IMR-90 (cell line): Measurements from ENCODE around the gene PTPN7. TPM values are rescaled to one million over a fixed set of nuclear protein-coding genes. Genes with fewer than 3 reads are reported as not detected.

Experiments used
- ATAC-seq: fragments of 200-7000 bp; cut with Tn5 transposase; 2 replicates; pipeline ENCODE4 v1.9.1; 2020; ENCODE audit warnings: low read depth, mild to moderate bottlenecking, moderate library complexity
- BruUV-seq: library from RNA; stranded (reverse); fragments of 400-500 nt; replicated peaks from 2 replicates; lab custom pipeline; 2021; lab: Mats Ljungman, UMichigan
- CTCF ChIA-PET: fragments of 300-600 bp; formaldehyde crosslinking; extraction: SDS; loops from one replicate; lab custom pipeline; 2021; ENCODE audit warnings: antibody characterized with exemption; lab: Yijun Ruan, JAX
- POLR2A ChIA-PET: fragments of 300-600 bp; sonication (Branson Sonifier 250); formaldehyde crosslinking; loops from one replicate; lab custom pipeline; 2022; ENCODE audit warnings: antibody characterized with exemption; ENCODE audit not compliant: unreplicated experiment; lab: Charles Lee
- DNase-seq: peaks from one replicate; pipeline ENCODE4 v3.0.0; 2013
- H2AFZ ChIP-seq: replicated peaks from 2 replicates; pipeline ENCODE3; 2013; ENCODE audit warnings: low read length, mild to moderate bottlenecking; ENCODE audit not compliant: poor library complexity
- H2AK5ac ChIP-seq: 2 replicates; pipeline ENCODE4 v1.6.1; 2013; ENCODE audit warnings: low read depth, low read length, inconsistent platforms
- H2AK9ac ChIP-seq: replicated peaks from 2 replicates; pipeline ENCODE3; 2013; ENCODE audit warnings: mild to moderate bottlenecking, low read depth, low read length, moderate library complexity; ENCODE audit not compliant: poor library complexity
- H2BK120ac ChIP-seq: 2 replicates; pipeline ENCODE4 v1.6.1; 2013; ENCODE audit warnings: low read depth, low read length, inconsistent platforms
- H2BK15ac ChIP-seq: 3 replicates; pipeline ENCODE4 v1.6.1; 2013; ENCODE audit warnings: low read depth, low read length, inconsistent platforms
- H2BK20ac ChIP-seq: 2 replicates; pipeline ENCODE4 v1.6.1; 2013; ENCODE audit warnings: low read depth, mild to moderate bottlenecking, inconsistent platforms, low read length, moderate library complexity
- H2BK5ac ChIP-seq: 2 replicates; pipeline ENCODE4 v1.6.1; 2013; ENCODE audit warnings: mild to moderate bottlenecking, low read depth, low read length, inconsistent platforms; ENCODE audit not compliant: poor library complexity, severe bottlenecking
- H3K14ac ChIP-seq: replicated peaks from 2 replicates; pipeline ENCODE4 v1.6.1; 2013; ENCODE audit warnings: low read depth, low read length, inconsistent platforms
- H3K18ac ChIP-seq: 2 replicates; pipeline ENCODE4 v1.6.1; 2013; ENCODE audit warnings: low read depth, low read length, control low read depth
- H3K23ac ChIP-seq: 2 replicates; pipeline ENCODE4 v1.6.1; 2013; ENCODE audit warnings: low read depth, low read length, inconsistent platforms
- H3K27ac ChIP-seq: 2 replicates; pipeline ENCODE4 v1.5.1; 2013; ENCODE audit warnings: mild to moderate bottlenecking, control low read depth, low read length; ENCODE audit not compliant: insufficient read depth
- H3K27me3 ChIP-seq: 2 replicates; pipeline ENCODE4 v1.6.1; 2013; ENCODE audit warnings: low read length; ENCODE audit not compliant: control insufficient read depth, insufficient read depth
- H3K36me3 ChIP-seq: 2 replicates; pipeline ENCODE4 v1.6.1; 2013; ENCODE audit warnings: low read length, mixed read lengths; ENCODE audit not compliant: control insufficient read depth, insufficient read depth
- H3K4ac ChIP-seq: 2 replicates; pipeline ENCODE4 v1.6.1; 2013; ENCODE audit warnings: low read depth, low read length, inconsistent platforms
- H3K4me1 ChIP-seq: 2 replicates; pipeline ENCODE4 v1.6.1; 2013; ENCODE audit warnings: low read length, mixed read lengths; ENCODE audit not compliant: control insufficient read depth, insufficient read depth
- H3K4me2 ChIP-seq: 2 replicates; pipeline ENCODE4 v1.6.1; 2013; ENCODE audit warnings: low read depth, mild to moderate bottlenecking, control low read depth, low read length, moderate library complexity
- H3K4me3 ChIP-seq: 2 replicates; pipeline ENCODE4 v1.5.1; 2013; ENCODE audit warnings: low read depth, mild to moderate bottlenecking, control low read depth, low read length, moderate library complexity; ENCODE audit not compliant: insufficient read depth
- H3K56ac ChIP-seq: 2 replicates; pipeline ENCODE4 v1.6.1; 2013; ENCODE audit warnings: low read length, inconsistent platforms; ENCODE audit not compliant: insufficient read depth; ENCODE audit errors: extremely low read depth
- H3K79me1 ChIP-seq, 2 experiments: 2 replicates each; pipeline ENCODE4 v1.6.1; 2013; ENCODE audit warnings: low read length in 2 of 2, inconsistent platforms in 1 of 2, low read depth in 1 of 2
- H3K9ac ChIP-seq: 2 replicates; pipeline ENCODE4 v1.6.1; 2013; ENCODE audit warnings: low read depth, low read length, control low read depth
- H3K9me1 ChIP-seq: 2 replicates; pipeline ENCODE4 v1.6.1; 2013; ENCODE audit warnings: low read length, inconsistent platforms; ENCODE audit not compliant: insufficient read depth
- H3K9me3 ChIP-seq: 2 replicates; pipeline ENCODE4 v1.6.1; 2013; ENCODE audit warnings: low read length; ENCODE audit not compliant: control insufficient read depth, insufficient read depth
- H4K20me1 ChIP-seq: 2 replicates; pipeline ENCODE4 v1.6.1; 2013; ENCODE audit warnings: low read length, inconsistent platforms; ENCODE audit not compliant: insufficient read depth
- H4K5ac ChIP-seq: 2 replicates; pipeline ENCODE4 v1.6.1; 2013; ENCODE audit warnings: mild to moderate bottlenecking, low read depth, low read length, control low read depth
- H4K8ac ChIP-seq, 2 experiments: 2 replicates each; pipeline ENCODE4 v1.6.1; 2013; ENCODE audit warnings: low read depth in 2 of 2, low read length in 2 of 2, control low read depth in 1 of 2, inconsistent platforms in 1 of 2
- H4K91ac ChIP-seq: 2 replicates; pipeline ENCODE4 v1.6.1; 2013; ENCODE audit warnings: low read depth, low read length, inconsistent platforms; ENCODE audit not compliant: insufficient read depth
- CHD1 ChIP-seq: IDR thresholded peaks from 2 replicates; pipeline ENCODE4 v1.6.1; 2012; ENCODE audit warnings: low read depth, low read length, improper control_type of control experiment
- ELK1 ChIP-seq: fragments of 150-350 bp; IDR thresholded peaks from 2 replicates; pipeline ENCODE4 v1.6.1; 2016; ENCODE audit warnings: low read depth, mild to moderate bottlenecking, low read length, moderate library complexity, borderline replicate concordance
- FOS ChIP-seq: fragments of 150-350 bp; IDR thresholded peaks from 2 replicates; pipeline ENCODE4 v1.6.1; 2016; ENCODE audit warnings: low read depth, low read length
- MAFK ChIP-seq: IDR thresholded peaks from 2 replicates; pipeline ENCODE4 v1.6.1; 2012; ENCODE audit warnings: low read depth, low read length, improper control_type of control experiment
- MXI1 ChIP-seq: IDR thresholded peaks from 2 replicates; pipeline ENCODE4 v1.6.1; 2012; ENCODE audit warnings: low read depth, mild to moderate bottlenecking, low read length, moderate library complexity, borderline replicate concordance
- POLR2A ChIP-seq: IDR thresholded peaks from 2 replicates; pipeline ENCODE4 v1.6.1; 2012; ENCODE audit warnings: mild to moderate bottlenecking, low read depth, low read length
- RCOR1 ChIP-seq: IDR thresholded peaks from 2 replicates; pipeline ENCODE4 v1.6.1; 2012; ENCODE audit warnings: mild to moderate bottlenecking, low read length, improper control_type of control experiment; ENCODE audit not compliant: insufficient replicate concordance
- SMC3 ChIP-seq: fragments of 150-350 bp; IDR thresholded peaks from 2 replicates; pipeline ENCODE4 v1.6.1; 2016; ENCODE audit warnings: low read depth, mild to moderate bottlenecking, antibody characterized with exemption, low read length, moderate library complexity
- USF2 ChIP-seq: fragments of 150-350 bp; IDR thresholded peaks from 2 replicates; pipeline ENCODE4 v1.6.1; 2017; ENCODE audit warnings: mild to moderate bottlenecking, antibody characterized with exemption, low read length, low read depth
- WGBS, 2 experiments: methylation state at CpG; one replicate each; pipeline versions ENCODE4 v1.1.5 to v1.1.7; 2013; ENCODE audit warnings: missing lambda C conversion rate in 2 of 2; ENCODE audit not compliant: insufficient read length in 1 of 2; ENCODE audit errors: extremely low coverage in 2 of 2; 5-methylcytosine and 5-hydroxymethylcytosine counted together
- dilution Hi-C: fragments of 300-500 bp; cut with HindIII; formaldehyde crosslinking; loops from one replicate; pipeline ENCODE4 v1.14.3; 2018; ENCODE audit warnings: low sequenced_read_pairs; ENCODE audit not compliant: unreplicated experiment
- in situ Hi-C: fragments of 300-500 bp; cut with MboI; formaldehyde crosslinking; loops from 3 replicates; pipeline ENCODE4 v1.14.3; 2019; ENCODE audit warnings: low sequenced_read_pairs, inconsistent platforms, mixed read lengths
- intact Hi-C: fragments of 100-400 bp; cut with micrococcal nuclease; formaldehyde crosslinking; loops from 2 replicates; pipeline ENCODE4 v1.10.0; 2022
- polyA plus RNA-seq, 3 experiments: library from polyadenylated mRNA; depleted of rRNA; stranded (reverse); fragments of >200 nt; gene quantifications; 2 replicates each; pipeline ENCODE4 v1.2.3, GENCODE V29; 2012; ENCODE audit warnings: low replicate concordance in 1 of 3
- total RNA-seq: library from RNA; depleted of rRNA; stranded (reverse); fragments of >200 nt; gene quantifications from 2 replicates; pipeline ENCODE4 v1.2.3, GENCODE V29; 2012

The PTPN7 gene
- total and polyA plus RNA-seq, 2 of the 4 experiments (the other 2 are of a cell fraction): 0.05 TPM; not detected in 1

GRCh38 chr1:202148391-202148790 lies 12.0 kb downstream of the PTPN7 start:
- H3K9me1 ChIP-seq: no peaks in the 10 kb centered on the region
- peaks cover 11% of the 10 kb centered on the region for H3K27me3 ChIP-seq
- dilution Hi-C loops (no loop called here), intact Hi-C loops (no loop called here), in situ Hi-C loops (loop anchor here (25.0 kb wide), 1 partner anchor 611 kb away; the partner anchor contains the start of gene NAV1)
- no peak overlapping the region for H3K4me3 ChIP-seq
- H3K9me3 ChIP-seq: no peaks in the 10 kb centered on the region
- CTCF ChIA-PET: no interaction called here
- no peak overlapping the region for H2BK120ac ChIP-seq
- no peak overlapping the region for H3K18ac ChIP-seq
- TF ChIP-seq FOS: no peak
- TF ChIP-seq USF2: no peak
- no peak for TF ChIP-seq MAFK
- no peak for TF ChIP-seq POLR2A
- no peak for TF ChIP-seq RCOR1
- TF ChIP-seq MXI1: no peak
- no peak for TF ChIP-seq ELK1
- no peak for TF ChIP-seq CHD1
- TF ChIP-seq SMC3: no peak
- no peak overlapping the region for H2AK9ac ChIP-seq
- no peak overlapping the region for H2AK5ac ChIP-seq
- no peak overlapping the region for H3K23ac ChIP-seq
- no peak overlapping the region for H2BK5ac ChIP-seq
- DNase-seq: no peak
- H3K9ac ChIP-seq: no peak overlapping the region
- no peak overlapping the region for H3K4me2 ChIP-seq
- H4K20me1 ChIP-seq: peaks cover 7% of the 10 kb centered on the region
- H3K14ac ChIP-seq: no peak overlapping the region
- H2BK20ac ChIP-seq: no peak overlapping the region
- H3K4me1 ChIP-seq: peaks cover 1% of the 10 kb centered on the region; the same call in 1 of the 2 replicates
- H4K8ac ChIP-seq: no peak overlapping the region
- no peaks in the 10 kb centered on the region for H3K36me3 ChIP-seq
- BruUV-seq: no TSS peak
- no peak overlapping the region for H4K5ac ChIP-seq
- no peak overlapping the region for H3K4ac ChIP-seq
- no peak overlapping the region for H4K91ac ChIP-seq
- ATAC-seq: no peak
- no peak overlapping the region for H2AFZ ChIP-seq
- POLR2A ChIA-PET: no interaction called here
- WGBS, 2 experiments: no CpG with 5 or more reads among the region's 4 CpGs
- H3K79me1 ChIP-seq: peaks cover 3 to 14% of the 10 kb centered on the region in 2 experiments; a peak in 3 of 4 replicates
- H3K56ac ChIP-seq: no peak overlapping the region
- no peak overlapping the region for H2BK15ac ChIP-seq
- H3K27ac ChIP-seq: no peak overlapping the region
